Activated CD8-positive, alpha-beta T cell treated with anti-CD3 and anti-CD28 coated beads for 36 hours (primary cell): ENCODE results near the gene CALM1. TPM values are rescaled to one million over a fixed set of nuclear protein-coding genes. Genes with fewer than 3 reads are reported as not detected.

Experiments
- ATAC-seq: fragments of 200-7000 bp; cut with Tn5 transposase; one replicate; pipeline ENCODE4 v1.10.0; 2021; ENCODE audit warnings: mild to moderate bottlenecking, moderate library complexity
- CTCF ChIA-PET: fragments of 350-600 bp; sonication (Branson Sonifier 250); formaldehyde crosslinking; loops from one replicate; lab custom pipeline; 2021; ENCODE audit warnings: antibody characterized with exemption; lab: Charles Lee
- POLR2A ChIA-PET: fragments of 350-600 bp; sonication (Branson Sonifier 250); formaldehyde crosslinking; loops from one replicate; lab custom pipeline; 2021; ENCODE audit warnings: antibody characterized with exemption; lab: Charles Lee
- DNase-seq: peaks from one replicate; pipeline ENCODE4 v3.0.0-alpha.2; 2020
- H3K27ac Mint-ChIP-seq: one replicate; pipeline ENCODE4 v1.8.0; 2021; ENCODE audit warnings: mild to moderate bottlenecking, mixed read lengths
- H3K27me3 Mint-ChIP-seq: one replicate; pipeline ENCODE4 v1.8.0; 2021; ENCODE audit warnings: mixed read lengths
- H3K36me3 Mint-ChIP-seq: one replicate; pipeline ENCODE4 v1.8.0; 2021; ENCODE audit warnings: low read depth, mixed read lengths
- H3K4me1 Mint-ChIP-seq: one replicate; pipeline ENCODE4 v1.8.0; 2021; ENCODE audit warnings: low read depth, mixed read lengths
- H3K4me3 Mint-ChIP-seq: one replicate; pipeline ENCODE4 v1.8.0; 2021; ENCODE audit warnings: mild to moderate bottlenecking, moderate library complexity, mixed read lengths
- H3K9me3 Mint-ChIP-seq: one replicate; pipeline ENCODE4 v1.8.0; 2021; ENCODE audit warnings: mixed read lengths
- CTCF ChIP-seq: fragments of 200-600 bp; IDR thresholded peaks from one replicate; pipeline ENCODE4 v1.8.0; 2022; ENCODE audit warnings: antibody characterized with exemption, mild to moderate bottlenecking
- intact Hi-C: fragments of 100-400 bp; cut with micrococcal nuclease; formaldehyde crosslinking; loops from one replicate; pipeline ENCODE4 v1.10.0; 2022
- total RNA-seq, 2 experiments: library from RNA; stranded (reverse); gene quantifications; one replicate each; pipeline ENCODE4 v1.2.3, GENCODE V29; 2021

Gene CALM1
- total RNA-seq, 2 experiments from 2014 or later = 365 to 373 TPM

- intact Hi-C loops = no loop called here
- Mint-ChIP-seq H3K9me3 (no peaks in the 10 kb centered on the region), H3K4me1 (no peaks in the 10 kb centered on the region), H3K36me3 (no peaks in the 10 kb centered on the region), H3K4me3 (no peak overlapping the region), H3K27me3 (no peaks in the 10 kb centered on the region), H3K27ac (no peak overlapping the region)
- no peak for TF ChIP-seq CTCF
- POLR2A ChIA-PET = no interaction called here
- CTCF ChIA-PET = no interaction called here
- DNase-seq (no peak), ATAC-seq (no peak)
These were observed 29.8 kb downstream of the CALM1 start for GRCh38 chr14:90426663-90427062.

DNA sequence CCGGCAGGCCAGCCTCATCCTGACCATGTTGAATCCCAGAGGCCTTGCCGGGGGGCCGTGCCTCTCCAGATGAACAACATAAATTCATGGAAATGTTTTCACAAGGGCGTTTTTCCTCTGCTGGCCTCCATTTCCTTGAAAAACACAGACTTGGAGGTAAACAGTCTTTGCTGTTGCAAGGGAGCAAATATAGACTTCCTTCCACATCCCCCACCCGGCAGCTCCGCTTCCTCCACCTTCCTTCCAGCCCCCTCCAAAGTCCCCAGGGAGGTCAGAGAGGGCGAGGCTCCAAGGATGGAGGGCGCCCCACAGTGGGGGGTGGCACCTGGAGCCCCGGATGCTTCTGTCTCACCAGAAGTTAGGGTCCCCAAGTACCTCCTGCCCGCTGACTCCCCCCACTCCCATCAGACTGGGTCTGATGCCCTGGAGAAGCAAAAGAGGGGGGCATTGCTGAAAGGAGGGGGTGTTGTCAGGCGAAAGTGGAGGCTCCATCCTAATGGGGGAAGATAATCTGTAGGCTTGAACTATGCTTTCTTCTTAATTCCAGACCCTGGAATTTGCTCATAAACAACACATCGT is 31.1 kb downstream of the CALM1 start:
- no peak for ATAC-seq
- no peak for TF ChIP-seq CTCF
- H3K4me1 Mint-ChIP-seq = no peaks in the 10 kb centered on the region

GRCh38 chr14:90428676-90429075 is 31.8 kb downstream of the CALM1 start:
- no peak for ATAC-seq
- no peaks in the 10 kb centered on the region for H3K27me3 Mint-ChIP-seq
- H3K9me3 Mint-ChIP-seq = no peaks in the 10 kb centered on the region
- no peak overlapping the region for H3K4me3 Mint-ChIP-seq
- no peak for TF ChIP-seq CTCF
- ChIA-PET POLR2A (no interaction called here), CTCF (no interaction called here)
- no peak for DNase-seq
- no peaks in the 10 kb centered on the region for H3K36me3 Mint-ChIP-seq
- no peak overlapping the region for H3K27ac Mint-ChIP-seq
- intact Hi-C loops = no loop called here
- no peaks in the 10 kb centered on the region for H3K4me1 Mint-ChIP-seq

More for the DNA sequence above, 31.1 kb downstream of the CALM1 start:
- POLR2A ChIA-PET = no interaction called here
- no peaks in the 10 kb centered on the region for H3K27me3 Mint-ChIP-seq
- intact Hi-C loops = no loop called here
- no peak overlapping the region for H3K4me3 Mint-ChIP-seq
- no peak overlapping the region for H3K27ac Mint-ChIP-seq
- no peaks in the 10 kb centered on the region for H3K9me3 Mint-ChIP-seq
- no peaks in the 10 kb centered on the region for H3K36me3 Mint-ChIP-seq
- CTCF ChIA-PET = no interaction called here
- no peak for DNase-seq

GRCh38 chr14:90429236-90429635 is 32.4 kb downstream of the CALM1 start:
- POLR2A ChIA-PET = interaction anchor here (0.6 kb wide), 1 partner anchor 474 kb away, joined by 4 read pairs; no protein-coding TSS in a partner anchor
- no peak overlapping the region for H3K27ac Mint-ChIP-seq

GRCh38 chr14:90429754-90430153 is 32.9 kb downstream of the CALM1 start:
- intact Hi-C loops = no loop called here
- Mint-ChIP-seq H3K4me1 (no peaks in the 10 kb centered on the region), H3K4me3 (no peak overlapping the region), H3K9me3 (no peaks in the 10 kb centered on the region), H3K27me3 (no peaks in the 10 kb centered on the region), H3K27ac (no peak overlapping the region), H3K36me3 (no peaks in the 10 kb centered on the region)
- ATAC-seq = no peak
- DNase-seq = no peak
- ChIA-PET CTCF (no interaction called here), POLR2A (interaction anchor here (0.6 to 0.7 kb wide), 2 partner anchors 342 to 473 kb away, joined by 3 to 4 read pairs; no protein-coding TSS in a partner anchor)
- TF ChIP-seq CTCF = no peak

More at GRCh38 chr14:90429236-90429635, 32.4 kb downstream of the CALM1 start:
- no peaks in the 10 kb centered on the region for H3K9me3 Mint-ChIP-seq
- H3K27me3 Mint-ChIP-seq = no peaks in the 10 kb centered on the region
- DNase-seq (no peak), ATAC-seq (no peak)
- no peak overlapping the region for H3K4me3 Mint-ChIP-seq
- H3K4me1 Mint-ChIP-seq = no peaks in the 10 kb centered on the region
- no peaks in the 10 kb centered on the region for H3K36me3 Mint-ChIP-seq
- CTCF ChIA-PET = no interaction called here
- TF ChIP-seq CTCF = no peak
- intact Hi-C loops = no loop called here
